Measurements from ENCODE around the gene SGMS1. TPM values are rescaled to one million over a fixed set of nuclear protein-coding genes. Genes with fewer than 3 reads are reported as not detected.

The SGMS1 gene
- total and polyA plus RNA-seq, 2 donors (not counting 1 experiment from before 2014, with no cell fraction given) = 10.0 to 43.5 TPM

DNA sequence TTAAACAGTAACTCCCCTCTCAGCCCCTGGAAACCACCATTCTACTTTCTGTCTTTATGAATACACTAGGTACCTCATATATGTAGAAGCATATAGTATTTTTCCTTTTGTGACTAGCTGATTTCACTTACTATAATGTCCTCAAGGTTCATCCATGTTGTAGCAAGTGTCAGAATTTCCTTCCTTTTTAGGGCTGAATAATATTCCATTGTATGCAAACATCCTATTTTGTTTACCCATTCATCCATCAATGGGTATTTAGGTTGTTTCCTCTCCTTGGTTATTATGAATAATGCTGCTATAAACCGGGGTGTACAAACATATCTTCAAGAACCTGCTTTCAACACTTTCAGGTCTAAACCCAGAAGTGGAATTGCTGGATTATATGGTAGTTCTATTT, 125.3 kb downstream of the SGMS1 start:
- POLR2A ChIA-PET = no interaction called here
- Histone ChIP-seq H3K36me3 (replicated peaks in 1 of 2; ENCODE audit: control extremely low read depth in 1 of 2, control insufficient read depth in 1 of 2, extremely low read depth in 1 of 2, insufficient read depth in 2 of 2, low read length in 1 of 2) (no peaks in the 10 kb centered on the region), H3K4me2 (replicated peaks; ENCODE audit: low read depth, low read length, poor library complexity, severe bottlenecking) (no peak overlapping the region), H3K27ac (ENCODE audit: low read length in 2 of 2) (no peak overlapping the region), H3K9me3 (ENCODE audit: control extremely low read depth in 1 of 3, control insufficient read depth in 2 of 3, insufficient read depth in 1 of 3, low read length in 2 of 3) (no peaks in the 10 kb centered on the region), H3K79me2 (ENCODE audit: control insufficient read depth, insufficient read depth, low read length) (peaks cover 18% of the 10 kb centered on the region), H3K9ac (ENCODE audit: low read length) (no peak overlapping the region), H3K4me1 (ENCODE audit: control insufficient read depth in 2 of 2, insufficient read depth in 2 of 2, low read length in 2 of 2) (peaks cover 5 to 13% of the 10 kb centered on the region in 2 donors), H3K27me3 (replicated peaks in 1 of 4; ENCODE audit: control extremely low read depth in 1 of 4, control insufficient read depth in 3 of 4, insufficient read depth in 4 of 4, low read length in 3 of 4) (no peaks in the 10 kb centered on the region), H4K20me1 (ENCODE audit: control insufficient read depth, insufficient read depth, low read length, poor library complexity, severe bottlenecking) (peaks cover 5% of the 10 kb centered on the region), H2AFZ (ENCODE audit: insufficient read depth, low read depth, low read length, poor library complexity, severe bottlenecking) (no peak overlapping the region), H3K4me3 (ENCODE audit: control extremely low read depth in 1 of 5, extremely low read depth in 1 of 5, insufficient read depth in 1 of 5, low read depth in 2 of 5, low read length in 4 of 5) (no peak overlapping the region)
- Mint-ChIP-seq H3K27me3 (no peaks in the 10 kb centered on the region), H3K9me3 (ENCODE audit: insufficient read depth) (peaks cover 3% of the 10 kb centered on the region), H3K4me1 (peaks cover 31% of the 10 kb centered on the region), H3K4me3 (no peak overlapping the region), H3K27ac (no peak overlapping the region)
- ATAC-seq (ENCODE audit: low read depth) (no peak), DNase-seq (no peak)
- intact Hi-C loops (cut with micrococcal nuclease) = loop anchor here (5.0 kb wide), 1 partner anchor 39 kb away; no protein-coding TSS in a partner anchor
- TF ChIP-seq EZH2 (IDR thresholded peaks at IDR 0.05; ENCODE audit: borderline replicate concordance, insufficient read depth, low read depth, low read length, poor library complexity, severe bottlenecking) = no peak
- TF ChIP-seq, protein P1, sequence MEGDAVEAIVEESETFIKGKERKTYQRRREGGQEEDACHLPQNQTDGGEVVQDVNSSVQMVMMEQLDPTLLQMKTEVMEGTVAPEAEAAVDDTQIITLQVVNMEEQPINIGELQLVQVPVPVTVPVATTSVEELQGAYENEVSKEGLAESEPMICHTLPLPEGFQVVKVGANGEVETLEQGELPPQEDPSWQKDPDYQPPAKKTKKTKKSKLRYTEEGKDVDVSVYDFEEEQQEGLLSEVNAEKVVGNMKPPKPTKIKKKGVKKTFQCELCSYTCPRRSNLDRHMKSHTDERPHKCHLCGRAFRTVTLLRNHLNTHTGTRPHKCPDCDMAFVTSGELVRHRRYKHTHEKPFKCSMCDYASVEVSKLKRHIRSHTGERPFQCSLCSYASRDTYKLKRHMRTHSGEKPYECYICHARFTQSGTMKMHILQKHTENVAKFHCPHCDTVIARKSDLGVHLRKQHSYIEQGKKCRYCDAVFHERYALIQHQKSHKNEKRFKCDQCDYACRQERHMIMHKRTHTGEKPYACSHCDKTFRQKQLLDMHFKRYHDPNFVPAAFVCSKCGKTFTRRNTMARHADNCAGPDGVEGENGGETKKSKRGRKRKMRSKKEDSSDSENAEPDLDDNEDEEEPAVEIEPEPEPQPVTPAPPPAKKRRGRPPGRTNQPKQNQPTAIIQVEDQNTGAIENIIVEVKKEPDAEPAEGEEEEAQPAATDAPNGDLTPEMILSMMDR (IDR thresholded peaks at IDR 0.05) = no peak
- no CpG with 5 or more reads among the region's 1 CpG for whole genome bisulfite sequencing (ENCODE audit: insufficient coverage)
- CTCF ChIA-PET = no interaction called here

DNA sequence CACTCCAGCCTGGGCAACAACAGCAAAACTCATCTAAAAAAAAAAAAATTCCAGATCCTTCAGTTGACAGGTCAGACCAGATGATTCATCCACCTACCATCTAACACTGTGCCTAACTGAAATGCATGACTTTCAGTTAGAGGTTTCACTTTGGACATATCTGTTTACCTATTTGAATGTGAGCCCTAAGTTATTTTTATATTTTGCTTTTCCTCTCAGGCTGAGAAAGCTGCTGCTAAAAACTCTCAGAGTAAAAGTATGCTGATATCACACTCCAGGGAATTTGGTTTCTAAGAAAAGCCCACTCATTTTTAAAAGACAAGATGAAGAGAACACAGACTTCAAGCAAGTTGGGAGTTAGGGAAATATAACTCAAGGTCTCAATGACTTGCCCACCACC, 126.0 kb downstream of the SGMS1 start:
- no peak for DNase-seq
- no peaks in the 10 kb centered on the region for H3K9me3 ChIP-seq (ENCODE audit: control extremely low read depth in 1 of 3, control insufficient read depth in 2 of 3, insufficient read depth in 1 of 3, low read length in 2 of 3)
- H3K27me3 Mint-ChIP-seq = no peaks in the 10 kb centered on the region
- intact Hi-C loops (cut with micrococcal nuclease) = loop anchor here (5.0 kb wide), 1 partner anchor 40 kb away; no protein-coding TSS in a partner anchor
- no peak overlapping the region for H3K27ac ChIP-seq (ENCODE audit: low read length in 2 of 2)
- H4K20me1 ChIP-seq (ENCODE audit: control insufficient read depth, insufficient read depth, low read length, poor library complexity, severe bottlenecking) = peaks cover under 1% of the 10 kb centered on the region
- peak overlapping the region; percentile 8 for H3K4me2 ChIP-seq (replicated peaks; ENCODE audit: low read depth, low read length, poor library complexity, severe bottlenecking)
- H3K79me2 ChIP-seq (ENCODE audit: control insufficient read depth, insufficient read depth, low read length) = peaks cover 15% of the 10 kb centered on the region
- no peak for ATAC-seq (ENCODE audit: low read depth)
- H3K4me3 ChIP-seq (ENCODE audit: control extremely low read depth in 1 of 5, extremely low read depth in 1 of 5, insufficient read depth in 1 of 5, low read depth in 2 of 5, low read length in 4 of 5) = no peak overlapping the region
- ChIA-PET CTCF (interaction anchor here (0.5 kb wide), 1 partner anchor 151 kb away, joined by 3 read pairs; no protein-coding TSS in a partner anchor), POLR2A (no interaction called here)
- H3K4me3 Mint-ChIP-seq = peak overlapping the region; percentile 17
- H2AFZ ChIP-seq (ENCODE audit: insufficient read depth, low read depth, low read length, poor library complexity, severe bottlenecking) = no peak overlapping the region
- H3K36me3 ChIP-seq (replicated peaks in 1 of 2; ENCODE audit: control extremely low read depth in 1 of 2, control insufficient read depth in 1 of 2, extremely low read depth in 1 of 2, insufficient read depth in 2 of 2, low read length in 1 of 2) = no peaks in the 10 kb centered on the region
- TF ChIP-seq, protein P1 (IDR thresholded peaks at IDR 0.05) = no peak
- TF ChIP-seq EZH2 (IDR thresholded peaks at IDR 0.05; ENCODE audit: borderline replicate concordance, insufficient read depth, low read depth, low read length, poor library complexity, severe bottlenecking) = no peak
- H3K9ac ChIP-seq (ENCODE audit: low read length) = no peak overlapping the region
- no peaks in the 10 kb centered on the region for H3K27me3 ChIP-seq (replicated peaks in 1 of 4; ENCODE audit: control extremely low read depth in 1 of 4, control insufficient read depth in 3 of 4, insufficient read depth in 4 of 4, low read length in 3 of 4)
- peaks cover 28% of the 10 kb centered on the region for H3K4me1 Mint-ChIP-seq
- peaks cover 2 to 13% of the 10 kb centered on the region in 2 donors for H3K4me1 ChIP-seq (ENCODE audit: control insufficient read depth in 2 of 2, insufficient read depth in 2 of 2, low read length in 2 of 2)
- peaks cover 3% of the 10 kb centered on the region for H3K9me3 Mint-ChIP-seq (ENCODE audit: insufficient read depth)
- H3K27ac Mint-ChIP-seq = peak overlapping the region; percentile 58
